Astrocyte of the hippocampus (primary cell): ENCODE measurements around the gene SCNN1B.

Experiments used
- DNase-seq: peaks from one replicate; pipeline ENCODE4 v3.0.0; 2011; ENCODE audit warnings: low read depth, low spot score

SCNN1B gene

GRCh38 chr16:23407436-23408127 lies 105.5 kb downstream of the SCNN1B start:
- DNase-seq = no peak

DNA sequence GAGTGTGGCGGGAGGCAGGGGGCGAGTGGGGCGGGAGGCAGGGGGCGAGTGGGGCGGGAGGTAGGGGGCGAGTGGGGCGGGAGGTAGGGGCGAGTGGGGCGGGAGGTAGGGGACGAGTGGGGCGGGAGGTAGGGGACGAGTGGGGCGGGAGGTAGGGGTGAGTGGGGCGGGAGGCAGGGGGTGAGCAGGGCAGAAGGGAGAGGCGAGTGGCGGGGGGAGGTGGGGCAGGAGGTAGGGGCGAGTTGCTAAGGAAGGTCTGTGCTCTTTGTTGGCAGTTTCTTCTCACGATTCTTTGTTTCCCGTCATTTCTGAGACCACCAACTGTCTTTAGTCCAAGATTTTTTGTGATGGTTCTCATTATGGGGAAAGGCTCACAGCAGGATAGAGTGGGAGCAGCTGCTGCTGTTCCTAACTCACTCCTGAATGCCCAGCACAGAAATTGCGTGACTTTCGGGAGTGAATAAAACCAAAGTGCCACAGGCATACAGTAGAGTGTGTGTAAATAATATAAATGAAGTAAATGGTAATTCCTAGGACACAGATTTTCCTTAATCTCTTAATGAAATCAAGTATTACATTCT lies 106.2 kb downstream of the SCNN1B start:
- peak; percentile 38 for DNase-seq

DNA sequence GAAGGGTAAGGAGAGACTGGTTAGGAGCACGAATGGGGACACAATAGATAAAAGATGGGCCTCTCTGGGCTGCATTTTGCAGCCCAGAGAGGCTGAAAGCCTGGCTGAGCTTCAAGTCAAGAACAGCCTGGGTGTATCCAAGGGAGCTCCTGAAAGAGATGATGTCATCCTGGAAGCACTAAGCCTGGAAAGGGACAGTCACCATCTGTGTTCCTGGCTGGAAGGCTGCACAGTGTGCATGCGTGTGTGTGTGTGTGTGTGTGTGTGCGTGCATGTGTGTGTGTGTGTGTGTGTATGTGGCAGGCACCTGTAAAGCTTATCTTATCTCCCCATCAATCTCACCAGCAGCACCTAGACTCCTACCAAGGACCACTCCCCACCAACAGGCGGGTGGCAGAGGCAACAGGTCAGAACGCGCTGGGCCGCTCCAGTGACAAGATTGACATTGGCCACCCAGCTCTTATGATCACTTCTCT lies 106.8 kb downstream of the SCNN1B start:
- peak; percentile 77 for DNase-seq

DNA sequence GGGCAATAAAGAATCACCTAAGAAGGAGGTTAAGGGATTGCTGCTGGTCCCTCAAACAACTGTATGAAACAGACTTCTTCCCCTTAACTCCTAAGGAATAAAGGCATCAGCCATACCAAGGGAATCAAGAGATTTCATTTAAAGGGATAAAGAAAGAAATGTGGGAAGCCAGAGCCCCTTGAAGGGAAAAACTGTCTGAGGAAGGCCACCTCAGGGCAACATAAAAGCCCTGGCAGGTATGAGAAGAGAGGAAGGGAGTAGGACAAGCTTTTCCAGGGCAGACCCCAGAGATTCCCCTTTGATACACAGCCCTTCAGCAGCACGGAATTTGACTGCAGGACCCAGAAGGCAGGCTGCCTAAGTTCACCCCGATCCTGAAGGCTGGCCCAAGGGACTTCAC lies 107.4 kb downstream of the SCNN1B start:
- DNase-seq = no peak

DNA sequence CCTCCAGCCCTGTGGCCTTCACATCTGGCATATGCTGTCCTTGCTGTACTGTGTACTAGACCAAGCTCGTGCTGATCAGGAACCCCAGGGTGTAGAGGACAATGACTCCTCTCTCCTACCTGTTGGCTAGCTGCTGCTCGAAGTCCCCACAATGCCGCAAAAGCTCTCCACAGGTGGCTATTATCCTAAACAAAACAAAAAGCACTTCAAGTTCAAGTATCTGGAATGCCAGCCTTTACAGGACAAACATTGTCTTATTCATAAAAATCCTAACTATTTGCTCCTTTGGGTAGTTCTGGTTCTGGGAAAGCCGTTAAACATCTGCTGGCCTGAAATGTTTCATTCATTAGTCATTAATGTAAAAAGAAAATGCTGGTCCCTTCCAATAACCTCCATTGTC lies 108.1 kb downstream of the SCNN1B start:
- peak; percentile 56 for DNase-seq

GRCh38 chr16:23414731-23415130 lies 112.6 kb downstream of the SCNN1B start:
- DNase-seq = no peak

GRCh38 chr16:23416816-23417215 lies 114.7 kb downstream of the SCNN1B start:
- no peak for DNase-seq

DNA sequence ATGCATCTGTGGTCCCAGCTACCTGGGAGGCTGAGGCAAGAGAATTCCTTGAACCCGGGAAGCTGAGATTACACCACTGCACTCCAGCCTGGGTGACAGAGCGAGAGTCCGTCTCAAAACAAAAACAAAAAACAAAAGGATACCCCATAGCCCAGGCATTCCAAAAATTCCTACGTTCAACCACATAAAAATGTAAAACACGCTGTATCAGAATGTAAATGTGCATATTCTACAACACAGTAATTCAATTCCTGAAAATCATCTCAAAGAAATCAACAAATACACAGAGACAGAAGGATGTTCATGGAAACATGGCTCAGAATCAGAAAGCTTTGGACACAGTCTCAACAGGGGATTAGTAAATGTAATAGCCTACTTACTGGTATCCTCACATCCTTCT lies 117.9 kb downstream of the SCNN1B start:
- DNase-seq = peak; percentile 80

DNA sequence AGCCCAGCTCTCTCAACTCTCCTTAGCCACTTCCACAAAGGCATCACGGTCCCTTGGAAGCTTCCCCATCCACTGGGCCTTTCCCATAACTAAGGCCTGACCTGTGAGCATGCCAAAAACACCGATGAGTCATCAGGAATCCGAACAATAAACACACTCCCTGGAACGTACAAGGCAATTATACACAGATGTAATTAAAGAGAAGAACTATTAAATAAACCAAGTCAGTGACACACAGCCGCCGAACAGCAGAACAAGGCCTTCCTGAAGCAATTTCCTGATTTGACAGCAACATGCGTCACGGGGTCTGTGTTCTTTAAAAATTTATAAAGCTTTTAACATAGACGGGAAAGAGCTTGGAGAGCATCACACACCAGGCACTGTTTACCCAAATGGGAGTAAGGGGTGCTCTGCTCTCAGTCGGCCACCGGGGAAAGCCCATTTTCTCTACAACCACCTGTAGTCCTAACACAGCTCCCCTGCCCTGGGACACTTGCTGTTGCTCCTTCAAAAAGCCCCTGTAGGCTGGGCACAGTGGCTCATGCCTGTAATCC lies 121.5 kb downstream of the SCNN1B start:
- peak; percentile 97 for DNase-seq

DNA sequence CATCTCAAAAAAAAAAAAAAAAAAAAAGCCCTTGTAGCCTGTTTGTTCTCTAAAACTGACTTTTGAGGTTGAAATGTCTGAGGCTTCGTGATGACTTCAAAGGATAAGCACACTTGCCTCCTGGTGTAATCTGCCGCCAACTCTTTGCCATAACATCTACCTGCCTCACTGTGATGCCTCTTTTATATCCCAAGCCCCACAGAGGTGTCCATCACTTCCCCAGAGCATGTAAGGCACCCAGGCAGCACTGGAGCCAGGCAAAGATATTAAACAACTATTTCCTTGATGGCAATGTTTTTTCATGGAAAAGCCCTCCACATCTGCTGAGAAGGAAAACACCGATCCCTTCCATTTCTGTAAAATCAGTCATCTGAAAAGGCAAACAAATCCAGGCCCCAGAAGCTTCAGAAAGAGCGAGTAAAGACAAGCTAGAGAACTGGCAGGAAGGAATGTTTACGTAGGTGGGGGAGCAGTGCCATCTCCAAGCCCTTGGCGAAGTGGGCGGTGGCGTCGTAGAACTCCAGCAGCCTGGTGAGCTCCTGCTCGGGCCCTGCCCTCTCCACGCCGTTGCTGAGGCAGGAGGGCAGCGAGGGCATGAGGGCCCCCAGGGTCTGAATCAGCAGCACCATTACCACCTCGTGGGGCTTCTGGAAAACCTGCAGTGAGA lies 122.3 kb downstream of the SCNN1B start:
- DNase-seq = peak; percentile 43

GRCh38 chr16:23428351-23428750 lies 126.2 kb downstream of the SCNN1B start:
- no peak for DNase-seq
